IMR-90 (cell line): ENCODE results near the gene CLCA2. TPM values are rescaled to one million over a fixed set of nuclear protein-coding genes. Genes with fewer than 3 reads are reported as not detected.

ENCODE experiments used
- ATAC-seq: fragments of 200-7000 bp; cut with Tn5 transposase; 2 replicates; pipeline ENCODE4 v1.9.1; 2020; ENCODE audit warnings: low read depth, mild to moderate bottlenecking, moderate library complexity
- BruUV-seq: library from RNA; stranded (reverse); fragments of 400-500 nt; replicated peaks from 2 replicates; lab custom pipeline; 2021; lab: Mats Ljungman, UMichigan
- CTCF ChIA-PET: fragments of 300-600 bp; formaldehyde crosslinking; extraction: SDS; loops from one replicate; lab custom pipeline; 2021; ENCODE audit warnings: antibody characterized with exemption; lab: Yijun Ruan, JAX
- POLR2A ChIA-PET: fragments of 300-600 bp; sonication (Branson Sonifier 250); formaldehyde crosslinking; loops from one replicate; lab custom pipeline; 2022; ENCODE audit warnings: antibody characterized with exemption; ENCODE audit not compliant: unreplicated experiment; lab: Charles Lee
- DNase-seq: peaks from one replicate; pipeline ENCODE4 v3.0.0; 2013
- H2AFZ ChIP-seq: replicated peaks from 2 replicates; pipeline ENCODE3; 2013; ENCODE audit warnings: low read length, mild to moderate bottlenecking; ENCODE audit not compliant: poor library complexity
- H2AK5ac ChIP-seq: 2 replicates; pipeline ENCODE4 v1.6.1; 2013; ENCODE audit warnings: low read depth, low read length, inconsistent platforms
- H2AK9ac ChIP-seq: replicated peaks from 2 replicates; pipeline ENCODE3; 2013; ENCODE audit warnings: mild to moderate bottlenecking, low read depth, low read length, moderate library complexity; ENCODE audit not compliant: poor library complexity
- H2BK120ac ChIP-seq: 2 replicates; pipeline ENCODE4 v1.6.1; 2013; ENCODE audit warnings: low read depth, low read length, inconsistent platforms
- H2BK15ac ChIP-seq: 3 replicates; pipeline ENCODE4 v1.6.1; 2013; ENCODE audit warnings: low read depth, low read length, inconsistent platforms
- H2BK20ac ChIP-seq: 2 replicates; pipeline ENCODE4 v1.6.1; 2013; ENCODE audit warnings: low read depth, mild to moderate bottlenecking, inconsistent platforms, low read length, moderate library complexity
- H2BK5ac ChIP-seq: 2 replicates; pipeline ENCODE4 v1.6.1; 2013; ENCODE audit warnings: mild to moderate bottlenecking, low read depth, low read length, inconsistent platforms; ENCODE audit not compliant: poor library complexity, severe bottlenecking
- H3K14ac ChIP-seq: replicated peaks from 2 replicates; pipeline ENCODE4 v1.6.1; 2013; ENCODE audit warnings: low read depth, low read length, inconsistent platforms
- H3K18ac ChIP-seq: 2 replicates; pipeline ENCODE4 v1.6.1; 2013; ENCODE audit warnings: low read depth, low read length, control low read depth
- H3K23ac ChIP-seq: 2 replicates; pipeline ENCODE4 v1.6.1; 2013; ENCODE audit warnings: low read depth, low read length, inconsistent platforms
- H3K27ac ChIP-seq: 2 replicates; pipeline ENCODE4 v1.5.1; 2013; ENCODE audit warnings: mild to moderate bottlenecking, control low read depth, low read length; ENCODE audit not compliant: insufficient read depth
- H3K27me3 ChIP-seq: 2 replicates; pipeline ENCODE4 v1.6.1; 2013; ENCODE audit warnings: low read length; ENCODE audit not compliant: control insufficient read depth, insufficient read depth
- H3K36me3 ChIP-seq: 2 replicates; pipeline ENCODE4 v1.6.1; 2013; ENCODE audit warnings: low read length, mixed read lengths; ENCODE audit not compliant: control insufficient read depth, insufficient read depth
- H3K4ac ChIP-seq: 2 replicates; pipeline ENCODE4 v1.6.1; 2013; ENCODE audit warnings: low read depth, low read length, inconsistent platforms
- H3K4me1 ChIP-seq: 2 replicates; pipeline ENCODE4 v1.6.1; 2013; ENCODE audit warnings: low read length, mixed read lengths; ENCODE audit not compliant: control insufficient read depth, insufficient read depth
- H3K4me2 ChIP-seq: 2 replicates; pipeline ENCODE4 v1.6.1; 2013; ENCODE audit warnings: low read depth, mild to moderate bottlenecking, control low read depth, low read length, moderate library complexity
- H3K4me3 ChIP-seq: 2 replicates; pipeline ENCODE4 v1.5.1; 2013; ENCODE audit warnings: low read depth, mild to moderate bottlenecking, control low read depth, low read length, moderate library complexity; ENCODE audit not compliant: insufficient read depth
- H3K56ac ChIP-seq: 2 replicates; pipeline ENCODE4 v1.6.1; 2013; ENCODE audit warnings: low read length, inconsistent platforms; ENCODE audit not compliant: insufficient read depth; ENCODE audit errors: extremely low read depth
- H3K79me1 ChIP-seq, 2 experiments: 2 replicates each; pipeline ENCODE4 v1.6.1; 2013; ENCODE audit warnings: low read length in 2 of 2, inconsistent platforms in 1 of 2, low read depth in 1 of 2
- H3K9ac ChIP-seq: 2 replicates; pipeline ENCODE4 v1.6.1; 2013; ENCODE audit warnings: low read depth, low read length, control low read depth
- H3K9me1 ChIP-seq: 2 replicates; pipeline ENCODE4 v1.6.1; 2013; ENCODE audit warnings: low read length, inconsistent platforms; ENCODE audit not compliant: insufficient read depth
- H3K9me3 ChIP-seq: 2 replicates; pipeline ENCODE4 v1.6.1; 2013; ENCODE audit warnings: low read length; ENCODE audit not compliant: control insufficient read depth, insufficient read depth
- H4K20me1 ChIP-seq: 2 replicates; pipeline ENCODE4 v1.6.1; 2013; ENCODE audit warnings: low read length, inconsistent platforms; ENCODE audit not compliant: insufficient read depth
- H4K5ac ChIP-seq: 2 replicates; pipeline ENCODE4 v1.6.1; 2013; ENCODE audit warnings: mild to moderate bottlenecking, low read depth, low read length, control low read depth
- H4K8ac ChIP-seq, 2 experiments: 2 replicates each; pipeline ENCODE4 v1.6.1; 2013; ENCODE audit warnings: low read depth in 2 of 2, low read length in 2 of 2, control low read depth in 1 of 2, inconsistent platforms in 1 of 2
- H4K91ac ChIP-seq: 2 replicates; pipeline ENCODE4 v1.6.1; 2013; ENCODE audit warnings: low read depth, low read length, inconsistent platforms; ENCODE audit not compliant: insufficient read depth
- BHLHE40 ChIP-seq: fragments of 150-350 bp; IDR thresholded peaks from 2 replicates; pipeline ENCODE4 v1.6.1; 2016; ENCODE audit warnings: mild to moderate bottlenecking, low read depth, low read length
- CHD1 ChIP-seq: IDR thresholded peaks from 2 replicates; pipeline ENCODE4 v1.6.1; 2012; ENCODE audit warnings: low read depth, low read length, improper control_type of control experiment
- MXI1 ChIP-seq: IDR thresholded peaks from 2 replicates; pipeline ENCODE4 v1.6.1; 2012; ENCODE audit warnings: low read depth, mild to moderate bottlenecking, low read length, moderate library complexity, borderline replicate concordance
- NFE2L2 ChIP-seq: fragments of 150-350 bp; IDR thresholded peaks from 2 replicates; pipeline ENCODE4 v1.6.1; 2016; ENCODE audit warnings: low read depth, mild to moderate bottlenecking, low read length
- POLR2A ChIP-seq: IDR thresholded peaks from 2 replicates; pipeline ENCODE4 v1.6.1; 2012; ENCODE audit warnings: mild to moderate bottlenecking, low read depth, low read length
- SMC3 ChIP-seq: fragments of 150-350 bp; IDR thresholded peaks from 2 replicates; pipeline ENCODE4 v1.6.1; 2016; ENCODE audit warnings: low read depth, mild to moderate bottlenecking, antibody characterized with exemption, low read length, moderate library complexity
- WGBS, 2 experiments: methylation state at CpG; one replicate each; pipeline versions ENCODE4 v1.1.5 to v1.1.7; 2013; ENCODE audit warnings: missing lambda C conversion rate in 2 of 2; ENCODE audit not compliant: insufficient read length in 1 of 2; ENCODE audit errors: extremely low coverage in 2 of 2; 5-methylcytosine and 5-hydroxymethylcytosine counted together
- dilution Hi-C: fragments of 300-500 bp; cut with HindIII; formaldehyde crosslinking; loops from one replicate; pipeline ENCODE4 v1.14.3; 2018; ENCODE audit warnings: low sequenced_read_pairs; ENCODE audit not compliant: unreplicated experiment
- in situ Hi-C: fragments of 300-500 bp; cut with MboI; formaldehyde crosslinking; loops from 3 replicates; pipeline ENCODE4 v1.14.3; 2019; ENCODE audit warnings: low sequenced_read_pairs, inconsistent platforms, mixed read lengths
- intact Hi-C: fragments of 100-400 bp; cut with micrococcal nuclease; formaldehyde crosslinking; loops from 2 replicates; pipeline ENCODE4 v1.10.0; 2022
- polyA plus RNA-seq, 3 experiments: library from polyadenylated mRNA; depleted of rRNA; stranded (reverse); fragments of >200 nt; gene quantifications; 2 replicates each; pipeline ENCODE4 v1.2.3, GENCODE V29; 2012; ENCODE audit warnings: low replicate concordance in 1 of 3
- total RNA-seq: library from RNA; depleted of rRNA; stranded (reverse); fragments of >200 nt; gene quantifications from 2 replicates; pipeline ENCODE4 v1.2.3, GENCODE V29; 2012
- TF ChIP-seq, protein P1 (sequence below): fragments of 150-350 bp; IDR thresholded peaks from 2 replicates; pipeline ENCODE4 v1.6.1; 2017; ENCODE audit warnings: mild to moderate bottlenecking, antibody characterized with exemption, low read length, low read depth
- TF ChIP-seq, protein P2 (sequence below): fragments of 150-350 bp; IDR thresholded peaks from 2 replicates; pipeline ENCODE4 v1.6.1; 2016; ENCODE audit warnings: low read depth, mild to moderate bottlenecking, low read length, moderate library complexity, borderline replicate concordance

CLCA2 gene
- total and polyA plus RNA-seq, 2 of the 4 experiments (the other 2 are of a cell fraction), result 0.09 to 0.18 TPM

GRCh38 chr1:86468501-86468977 is 44.6 kb downstream of the CLCA2 start, which contains the start of gene CLCA1:
CLCA1 (plus strand) TSS chr1:86468927; CDS start chr1:86468972, 45 bp downstream.
- WGBS, 2 experiments, result no CpG with 5 or more reads among the region's 7 CpGs
- Histone ChIP-seq H2AK5ac (no peak within 1 kb of the TSS), H2BK5ac (no peak within 1 kb of the TSS), H3K14ac (no peak within 1 kb of the TSS), H2AK9ac (no peak within 1 kb of the TSS), H4K91ac (no peak within 1 kb of the TSS), H3K9me3 (no peaks in the 10 kb centered on the region), H2BK20ac (no peak within 1 kb of the TSS), H4K8ac (no peak within 1 kb of the TSS), H3K27ac (no peak within 1 kb of the TSS), H2BK120ac (no peak within 1 kb of the TSS), H3K36me3 (no peaks in the 10 kb centered on the region), H3K4ac (no peak within 1 kb of the TSS), H3K27me3 (peaks cover 16% of the 10 kb centered on the region), H2BK15ac (no peak within 1 kb of the TSS), H2AFZ (no peak within 1 kb of the TSS), H3K18ac (no peak within 1 kb of the TSS), H3K4me1 (0 out of 2 replicates have a peak, but pooled peaks cover 3% of the 10 kb centered on the region), H3K23ac (no peak within 1 kb of the TSS), H3K79me1 (no peaks in the 10 kb centered on the region), H3K4me3 (no peak within 1 kb of the TSS), H3K9ac (no peak within 1 kb of the TSS), H4K5ac (no peak within 1 kb of the TSS), H3K9me1 (no peaks in the 10 kb centered on the region), H3K56ac (no peak within 1 kb of the TSS), H3K4me2 (no peak within 1 kb of the TSS), H4K20me1 (no peaks in the 10 kb centered on the region)
- dilution Hi-C loops, result no loop called here
- TF ChIP-seq, protein P1, sequence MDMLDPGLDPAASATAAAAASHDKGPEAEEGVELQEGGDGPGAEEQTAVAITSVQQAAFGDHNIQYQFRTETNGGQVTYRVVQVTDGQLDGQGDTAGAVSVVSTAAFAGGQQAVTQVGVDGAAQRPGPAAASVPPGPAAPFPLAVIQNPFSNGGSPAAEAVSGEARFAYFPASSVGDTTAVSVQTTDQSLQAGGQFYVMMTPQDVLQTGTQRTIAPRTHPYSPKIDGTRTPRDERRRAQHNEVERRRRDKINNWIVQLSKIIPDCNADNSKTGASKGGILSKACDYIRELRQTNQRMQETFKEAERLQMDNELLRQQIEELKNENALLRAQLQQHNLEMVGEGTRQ, result no peak
- TF ChIP-seq POLR2A (no peak), NFE2L2 (no peak), MXI1 (no peak), BHLHE40 (no peak), SMC3 (no peak), CHD1 (no peak)
- TF ChIP-seq, protein P2, sequence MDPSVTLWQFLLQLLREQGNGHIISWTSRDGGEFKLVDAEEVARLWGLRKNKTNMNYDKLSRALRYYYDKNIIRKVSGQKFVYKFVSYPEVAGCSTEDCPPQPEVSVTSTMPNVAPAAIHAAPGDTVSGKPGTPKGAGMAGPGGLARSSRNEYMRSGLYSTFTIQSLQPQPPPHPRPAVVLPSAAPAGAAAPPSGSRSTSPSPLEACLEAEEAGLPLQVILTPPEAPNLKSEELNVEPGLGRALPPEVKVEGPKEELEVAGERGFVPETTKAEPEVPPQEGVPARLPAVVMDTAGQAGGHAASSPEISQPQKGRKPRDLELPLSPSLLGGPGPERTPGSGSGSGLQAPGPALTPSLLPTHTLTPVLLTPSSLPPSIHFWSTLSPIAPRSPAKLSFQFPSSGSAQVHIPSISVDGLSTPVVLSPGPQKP, result no peak
- DNase-seq (no peak), ATAC-seq (no peak)
- in situ Hi-C loops, result no loop called here
- intact Hi-C loops, result no loop called here
- BruUV-seq, result no TSS peak
- ChIA-PET POLR2A (no interaction called here), CTCF (interaction anchor here (0.6 kb wide), 1 partner anchor 27 kb away, joined by 3 read pairs; no protein-coding TSS in a partner anchor)
